Bladder microvascular endothelial cell (primary cell): ENCODE results near the gene GSG1L2. TPM values are rescaled to one million over a fixed set of nuclear protein-coding genes. Genes with fewer than 3 reads are reported as not detected.

Experiments
- total RNA-seq: library from RNA; depleted of rRNA; stranded (reverse); fragments of >200 nt; gene quantifications from 2 replicates; pipeline ENCODE4 v1.2.3, GENCODE V29; 2014

Gene GSG1L2
- total RNA-seq: not detected in 2 replicates

GRCh38 chr17:9821921-9822320 lies at the start of gene GSG1L2:
Gene GSG1L2, minus strand, starts transcription at chr17:9822079. Its CDS starts 8 bp downstream, at chr17:9822071.

DNA sequence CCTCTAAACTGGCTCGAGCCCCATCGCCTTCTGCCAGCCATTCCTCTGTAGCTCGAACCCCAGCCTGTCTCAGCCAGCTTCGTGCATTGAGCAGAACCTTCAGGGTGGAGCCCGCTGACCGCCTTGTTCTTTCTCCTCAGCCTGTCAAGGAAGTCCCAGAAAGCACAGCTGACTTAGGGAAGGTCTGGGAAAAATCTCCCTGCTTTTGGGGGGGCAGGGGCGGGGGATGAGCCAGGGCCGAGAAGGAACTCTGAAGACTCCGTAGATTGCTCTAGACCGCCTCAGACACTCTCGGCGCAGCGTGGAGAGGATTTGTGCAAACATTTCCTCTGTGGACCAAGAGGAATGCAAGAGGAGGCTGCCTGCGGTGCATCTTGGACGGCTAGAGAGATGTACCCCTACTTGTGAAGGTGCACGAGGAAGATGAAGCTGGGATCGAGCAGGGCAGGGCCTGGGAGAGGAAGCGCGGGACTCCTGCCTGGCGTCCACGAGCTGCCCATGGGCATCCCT lies 3.8 kb upstream of the GSG1L2 start, which contains the start of gene GLP2R:
GLP2R (plus strand) TSS at position 284 of the 510 bp plus-strand sequence; CDS start at position 424, 140 bp downstream.

GRCh38 chr17:9790889-9791876 lies 30.7 kb downstream of the GSG1L2 start, which contains the start of gene DHRS7C:
Gene DHRS7C, minus strand, starts transcription at chr17:9791592. Its CDS starts 308 bp downstream, at chr17:9791284.

Other genes starting within 250 kb of the GSG1L2 start
- 65.2 and 67.3 TPM in 2 replicates for gene STX8, start 246.3 kb downstream of the GSG1L2 start, total RNA-seq
- gene CFAP52, start 245.4 kb downstream of the GSG1L2 start, total RNA-seq: not detected in 2 replicates
- gene USP43, start 176.6 kb downstream of the GSG1L2 start, total RNA-seq: 0.16 TPM in 1 of 2 replicates, not detected in the other
- gene DHRS7C, start 30.5 kb downstream of the GSG1L2 start, total RNA-seq: not detected in 2 replicates
- 0.31 TPM in 1 of 2 replicates, not detected in the other for gene GLP2R, start 3.8 kb upstream of the GSG1L2 start, total RNA-seq
- gene RCVRN, start 83.2 kb upstream of the GSG1L2 start, total RNA-seq: not detected in 2 replicates